Measurements from ENCODE around the gene SEC14L5. TPM values are rescaled to one million over a fixed set of nuclear protein-coding genes. Genes with fewer than 3 reads are reported as not detected.

Gene SEC14L5
- total RNA-seq, 1 experiment from 2014 or later = not detected

GRCh38 chr16:5008311-5008731 is 50.2 kb downstream of the SEC14L5 start:
- no peak for DNase-seq
- Histone ChIP-seq H3K36me3 (no peaks in the 10 kb centered on the region), H3K9me3 (no peaks in the 10 kb centered on the region), H3K27me3 (peaks cover 8% of the 10 kb centered on the region; the same call in 1 of the 2 replicates), H3K4me3 (no peak overlapping the region)

- peaks cover 8% of the 10 kb centered on the region; the same call in 1 of the 2 replicates for H3K27me3 ChIP-seq
- DNase-seq = no peak
Observed at GRCh38 chr16:5010576-5011329, 52.6 kb downstream of the SEC14L5 start.

GRCh38 chr16:5011637-5012036 is 53.5 kb downstream of the SEC14L5 start:
- no peak for DNase-seq
- Histone ChIP-seq H3K9me3 (no peaks in the 10 kb centered on the region), H3K36me3 (no peaks in the 10 kb centered on the region), H3K27me3 (peaks cover 8% of the 10 kb centered on the region; the same call in 1 of the 2 replicates), H3K4me3 (no peak overlapping the region)

More at GRCh38 chr16:5010576-5011329, 52.6 kb downstream of the SEC14L5 start:
- Histone ChIP-seq H3K9me3 (no peaks in the 10 kb centered on the region), H3K36me3 (no peaks in the 10 kb centered on the region), H3K4me3 (no peak overlapping the region)

GRCh38 chr16:5012887-5013286 is 54.8 kb downstream of the SEC14L5 start:
- H3K4me3 ChIP-seq = no peak overlapping the region
- peaks cover 8% of the 10 kb centered on the region; the same call in 1 of the 2 replicates for H3K27me3 ChIP-seq
- no peaks in the 10 kb centered on the region for H3K36me3 ChIP-seq
- no peaks in the 10 kb centered on the region for H3K9me3 ChIP-seq
- no peak for DNase-seq

- DNase-seq = peak; percentile 26
- Histone ChIP-seq H3K9me3 (no peaks in the 10 kb centered on the region), H3K4me3 (no peak overlapping the region), H3K27me3 (peaks cover 8% of the 10 kb centered on the region; the same call in 1 of the 2 replicates), H3K36me3 (no peaks in the 10 kb centered on the region)
Observed at GRCh38 chr16:5015351-5015750, 57.2 kb downstream of the SEC14L5 start.

GRCh38 chr16:5015887-5016286 is 57.8 kb downstream of the SEC14L5 start:
- H3K36me3 ChIP-seq = no peaks in the 10 kb centered on the region
- no peak for DNase-seq
- H3K27me3 ChIP-seq = peaks cover 8% of the 10 kb centered on the region; the same call in 1 of the 2 replicates
- H3K4me3 ChIP-seq = no peak overlapping the region
- no peaks in the 10 kb centered on the region for H3K9me3 ChIP-seq

- no peaks in the 10 kb centered on the region for H3K36me3 ChIP-seq
- 0 out of 2 replicates have a peak, but pooled peaks cover 4% of the 10 kb centered on the region for H3K27me3 ChIP-seq
- H3K9me3 ChIP-seq = no peaks in the 10 kb centered on the region
- H3K4me3 ChIP-seq = no peak overlapping the region
- DNase-seq = no peak
Observed at GRCh38 chr16:5016967-5017677, 59.0 kb downstream of the SEC14L5 start.

GRCh38 chr16:5017678-5017969 is 59.5 kb downstream of the SEC14L5 start:
- no peak for DNase-seq
- no peak overlapping the region for H3K4me3 ChIP-seq
- no peaks in the 10 kb centered on the region for H3K9me3 ChIP-seq
- H3K27me3 ChIP-seq = no peaks in the 10 kb centered on the region
- H3K36me3 ChIP-seq = no peaks in the 10 kb centered on the region

- H3K9me3 ChIP-seq = no peaks in the 10 kb centered on the region
- no peak overlapping the region for H3K4me3 ChIP-seq
- H3K36me3 ChIP-seq = no peaks in the 10 kb centered on the region
- no peak for DNase-seq
- no peaks in the 10 kb centered on the region for H3K27me3 ChIP-seq
Observed at GRCh38 chr16:5018793-5019192, 60.7 kb downstream of the SEC14L5 start.

- Histone ChIP-seq H3K27me3 (no peaks in the 10 kb centered on the region), H3K4me3 (no peak overlapping the region), H3K36me3 (no peaks in the 10 kb centered on the region), H3K9me3 (no peaks in the 10 kb centered on the region)
- DNase-seq = no peak
Observed at GRCh38 chr16:5019775-5020174, 61.6 kb downstream of the SEC14L5 start.

GRCh38 chr16:5020551-5020950 is 62.4 kb downstream of the SEC14L5 start:
- H3K4me3 ChIP-seq = no peak overlapping the region
- no peaks in the 10 kb centered on the region for H3K9me3 ChIP-seq
- H3K27me3 ChIP-seq = no peaks in the 10 kb centered on the region
- DNase-seq = no peak
- no peaks in the 10 kb centered on the region for H3K36me3 ChIP-seq

- Histone ChIP-seq H3K9me3 (no peaks in the 10 kb centered on the region), H3K4me3 (no peak overlapping the region), H3K36me3 (no peaks in the 10 kb centered on the region), H3K27me3 (no peaks in the 10 kb centered on the region)
- no peak for DNase-seq
Observed at GRCh38 chr16:5022521-5022920, 64.4 kb downstream of the SEC14L5 start.

GRCh38 chr16:5024632-5025031 is 66.5 kb downstream of the SEC14L5 start:
- Histone ChIP-seq H3K4me3 (no peak overlapping the region), H3K27me3 (no peaks in the 10 kb centered on the region), H3K9me3 (no peaks in the 10 kb centered on the region), H3K36me3 (no peaks in the 10 kb centered on the region)
- DNase-seq = no peak

GRCh38 chr16:5025171-5025632 is 67.1 kb downstream of the SEC14L5 start:
- peak; percentile 26 for DNase-seq

GRCh38 chr16:5026664-5027063 is 68.5 kb downstream of the SEC14L5 start:
- no peaks in the 10 kb centered on the region for H3K27me3 ChIP-seq
- DNase-seq = no peak
- H3K9me3 ChIP-seq = no peaks in the 10 kb centered on the region
- H3K36me3 ChIP-seq = no peaks in the 10 kb centered on the region
- H3K4me3 ChIP-seq = no peak overlapping the region

More at GRCh38 chr16:5025171-5025632, 67.1 kb downstream of the SEC14L5 start:
- Histone ChIP-seq H3K4me3 (no peak overlapping the region), H3K27me3 (no peaks in the 10 kb centered on the region), H3K9me3 (no peaks in the 10 kb centered on the region), H3K36me3 (no peaks in the 10 kb centered on the region)

- no peaks in the 10 kb centered on the region for H3K9me3 ChIP-seq
- no peaks in the 10 kb centered on the region for H3K36me3 ChIP-seq
- DNase-seq = no peak
- no peaks in the 10 kb centered on the region for H3K27me3 ChIP-seq
- H3K4me3 ChIP-seq = no peak overlapping the region
Observed at GRCh38 chr16:5027086-5027485, 69.0 kb downstream of the SEC14L5 start.

GRCh38 chr16:5027575-5028235 is 69.6 kb downstream of the SEC14L5 start:
- H3K36me3 ChIP-seq = no peaks in the 10 kb centered on the region
- no peaks in the 10 kb centered on the region for H3K27me3 ChIP-seq
- H3K4me3 ChIP-seq = no peak overlapping the region
- DNase-seq = no peak
- H3K9me3 ChIP-seq = no peaks in the 10 kb centered on the region

Measured in MG63 (cell line).